GM12864 (cell line): ENCODE measurements around the gene SPATA31C1.
"Not testable (repeated sequence)": the region's sequence is repeated elsewhere in the genome, so short reads cannot be mapped to it uniquely, and the experiment has no call there.

ENCODE experiments used
- DNase-seq: peaks from one replicate; pipeline ENCODE4 v3.0.0-alpha.2; 2011; ENCODE audit warnings: low read depth
- H3K4me3 ChIP-seq: 2 replicates; pipeline ENCODE4 v1.5.1; 2011; ENCODE audit warnings: mild to moderate bottlenecking, low read depth, low read length, control low read depth
- CTCF ChIP-seq: IDR thresholded peaks from 2 replicates; pipeline ENCODE4 v1.5.1; 2011; ENCODE audit warnings: low read depth, mild to moderate bottlenecking, moderate library complexity, low read length, control low read depth, inconsistent platforms; ENCODE audit errors: missing control alignments

Gene SPATA31C1

GRCh38 chr9:87910821-87911220, 6.9 kb upstream of the SPATA31C1 start:
- DNase-seq, result no peak
- no peak for TF ChIP-seq CTCF
- H3K4me3 ChIP-seq, result no peak overlapping the region

GRCh38 chr9:87919013-87919412, 1.3 kb downstream of the SPATA31C1 start:
- not testable (repeated sequence) for DNase-seq, H3K4me3 ChIP-seq

GRCh38 chr9:87921561-87921960, 3.8 kb downstream of the SPATA31C1 start:
- H3K4me3 ChIP-seq, DNase-seq: not testable (repeated sequence)

- not testable (repeated sequence) for DNase-seq
These were observed 5.2 kb downstream of the SPATA31C1 start for GRCh38 chr9:87923012-87923411.

GRCh38 chr9:87924851-87925250, 7.1 kb downstream of the SPATA31C1 start:
- not testable (repeated sequence) for H3K4me3 ChIP-seq, DNase-seq

More at GRCh38 chr9:87923012-87923411, 5.2 kb downstream of the SPATA31C1 start:
- not testable (repeated sequence) for H3K4me3 ChIP-seq

GRCh38 chr9:87929152-87929551, 11.4 kb downstream of the SPATA31C1 start:
- H3K4me3 ChIP-seq, DNase-seq: not testable (repeated sequence)

GRCh38 chr9:87934444-87934843, 16.7 kb downstream of the SPATA31C1 start:
- H3K4me3 ChIP-seq, DNase-seq: not testable (repeated sequence)

- DNase-seq, H3K4me3 ChIP-seq: not testable (repeated sequence)
These were observed 19.6 kb downstream of the SPATA31C1 start for GRCh38 chr9:87937352-87937751.

- DNase-seq, H3K4me3 ChIP-seq: not testable (repeated sequence)
These were observed 20.2 kb downstream of the SPATA31C1 start for GRCh38 chr9:87937918-87938317.

GRCh38 chr9:87938336-87938735, 20.6 kb downstream of the SPATA31C1 start:
- not testable (repeated sequence) for H3K4me3 ChIP-seq

GRCh38 chr9:87939096-87939495, 21.3 kb downstream of the SPATA31C1 start:
- not testable (repeated sequence) for H3K4me3 ChIP-seq, DNase-seq

More at GRCh38 chr9:87938336-87938735, 20.6 kb downstream of the SPATA31C1 start:
- not testable (repeated sequence) for DNase-seq

- H3K4me3 ChIP-seq, result no peak overlapping the region
- no peak for DNase-seq
- TF ChIP-seq CTCF, result no peak
These were observed 26.3 kb downstream of the SPATA31C1 start for GRCh38 chr9:87944096-87944495.

- no peak overlapping the region for H3K4me3 ChIP-seq
- TF ChIP-seq CTCF, result no peak
- no peak for DNase-seq
These were observed 26.9 kb downstream of the SPATA31C1 start for GRCh38 chr9:87944682-87945081.
